ENCODE data around the gene MAGEA2.

GRCh38 chrX:152725409-152725808 is 28.2 kb downstream of the MAGEA2 start:
- TF ChIP-seq MAX (IDR thresholded peaks at IDR 0.05; ENCODE audit: low read depth, low read length): no peak
- no peak for TF ChIP-seq POLR2A (IDR thresholded peaks at IDR 0.05; ENCODE audit: extremely low read depth, insufficient read length)
